Omental fat pad (tissue), 4 donors: ENCODE data around the gene APAF1. TPM values are rescaled to one million over a fixed set of nuclear protein-coding genes. Genes with fewer than 3 reads are reported as not detected.

Source experiments
- ATAC-seq: fragments of 150-250 bp; one replicate; pipeline ENCODE4 v1.9.1; 2016; ENCODE audit warnings: mild to moderate bottlenecking, moderate library complexity; ENCODE audit not compliant: low FRiP score
- DNase-seq: peaks from one replicate; pipeline ENCODE4 v3.0.0-alpha.2; 2019; ENCODE audit warnings: low spot score
- total RNA-seq, 4 donors: library from RNA; depleted of rRNA; stranded (reverse); fragments of >200 nt; gene quantifications; one replicate each; pipeline ENCODE4 v1.1.0, GENCODE V29; 2016
- TF ChIP-seq, protein P1 (sequence below), 3 donors: fragments of 450-650 bp; IDR thresholded peaks; one replicate each; pipeline ENCODE4 v1.5.1; 2016 to 2017; ENCODE audit warnings: antibody characterized with exemption in 3 of 3, mild to moderate bottlenecking in 3 of 3, moderate library complexity in 2 of 3

APAF1 gene
- total RNA-seq, 4 donors from 2014 or later: 8.4 to 24.3 (median 15.5) TPM

DNA sequence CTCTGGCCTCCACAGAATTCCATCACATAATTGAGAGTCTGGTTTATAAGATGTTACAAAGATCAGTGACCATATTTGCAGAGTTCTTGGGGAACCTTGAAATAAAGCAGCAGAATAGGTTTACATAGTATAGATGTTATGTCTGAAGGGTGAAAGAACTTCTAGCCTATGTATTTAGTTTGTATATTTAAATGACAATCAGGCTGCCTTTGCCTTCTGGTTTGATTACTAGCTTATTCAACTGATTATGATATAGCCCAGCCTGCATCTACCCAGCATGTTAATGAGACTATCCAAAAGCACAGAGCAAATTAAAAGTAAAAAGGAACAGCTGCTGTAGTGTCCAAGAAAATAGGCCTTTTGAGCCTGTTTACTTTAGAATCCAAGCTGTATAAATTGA lies 85.3 kb downstream of the APAF1 start:
- TF ChIP-seq, protein P1, sequence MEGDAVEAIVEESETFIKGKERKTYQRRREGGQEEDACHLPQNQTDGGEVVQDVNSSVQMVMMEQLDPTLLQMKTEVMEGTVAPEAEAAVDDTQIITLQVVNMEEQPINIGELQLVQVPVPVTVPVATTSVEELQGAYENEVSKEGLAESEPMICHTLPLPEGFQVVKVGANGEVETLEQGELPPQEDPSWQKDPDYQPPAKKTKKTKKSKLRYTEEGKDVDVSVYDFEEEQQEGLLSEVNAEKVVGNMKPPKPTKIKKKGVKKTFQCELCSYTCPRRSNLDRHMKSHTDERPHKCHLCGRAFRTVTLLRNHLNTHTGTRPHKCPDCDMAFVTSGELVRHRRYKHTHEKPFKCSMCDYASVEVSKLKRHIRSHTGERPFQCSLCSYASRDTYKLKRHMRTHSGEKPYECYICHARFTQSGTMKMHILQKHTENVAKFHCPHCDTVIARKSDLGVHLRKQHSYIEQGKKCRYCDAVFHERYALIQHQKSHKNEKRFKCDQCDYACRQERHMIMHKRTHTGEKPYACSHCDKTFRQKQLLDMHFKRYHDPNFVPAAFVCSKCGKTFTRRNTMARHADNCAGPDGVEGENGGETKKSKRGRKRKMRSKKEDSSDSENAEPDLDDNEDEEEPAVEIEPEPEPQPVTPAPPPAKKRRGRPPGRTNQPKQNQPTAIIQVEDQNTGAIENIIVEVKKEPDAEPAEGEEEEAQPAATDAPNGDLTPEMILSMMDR (IDR thresholded peaks at IDR 0.05): no peak
- no peak for DNase-seq
- no peak for ATAC-seq

DNA sequence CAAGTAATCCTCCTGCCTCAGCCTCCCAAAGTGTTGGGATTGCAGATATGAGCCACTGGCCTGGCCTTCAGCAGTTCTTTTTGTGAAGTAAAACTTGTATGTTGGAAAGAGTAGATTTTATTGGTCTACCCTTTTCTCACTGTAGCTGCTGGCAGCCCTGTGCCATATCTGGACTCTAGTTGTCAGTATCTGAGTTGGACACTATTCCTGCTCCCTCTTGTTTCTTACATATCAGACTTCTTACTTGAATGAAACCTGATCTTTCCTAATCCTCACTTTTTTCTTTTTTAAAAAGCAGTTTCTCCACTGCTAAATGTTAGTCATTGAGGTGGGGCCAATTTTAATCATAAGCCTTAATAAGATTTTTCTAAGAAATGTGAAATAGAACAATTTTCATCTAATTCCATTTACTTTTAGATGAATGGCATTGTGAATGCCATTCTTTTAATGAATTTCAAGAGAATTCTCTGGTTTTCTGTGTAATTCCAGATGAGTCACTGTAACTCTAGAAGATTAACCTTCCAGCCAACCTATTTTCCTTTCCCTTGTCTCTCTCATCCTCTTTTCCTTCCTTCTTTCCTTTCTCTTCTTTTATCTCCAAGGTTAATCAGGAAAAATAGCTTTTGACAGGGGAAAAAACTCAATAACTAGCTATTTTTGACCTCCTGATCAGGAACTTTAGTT lies 88.7 kb downstream of the APAF1 start:
- ATAC-seq: no peak
- DNase-seq: no peak
- TF ChIP-seq, protein P1 (IDR thresholded peaks at IDR 0.05): no peak

DNA sequence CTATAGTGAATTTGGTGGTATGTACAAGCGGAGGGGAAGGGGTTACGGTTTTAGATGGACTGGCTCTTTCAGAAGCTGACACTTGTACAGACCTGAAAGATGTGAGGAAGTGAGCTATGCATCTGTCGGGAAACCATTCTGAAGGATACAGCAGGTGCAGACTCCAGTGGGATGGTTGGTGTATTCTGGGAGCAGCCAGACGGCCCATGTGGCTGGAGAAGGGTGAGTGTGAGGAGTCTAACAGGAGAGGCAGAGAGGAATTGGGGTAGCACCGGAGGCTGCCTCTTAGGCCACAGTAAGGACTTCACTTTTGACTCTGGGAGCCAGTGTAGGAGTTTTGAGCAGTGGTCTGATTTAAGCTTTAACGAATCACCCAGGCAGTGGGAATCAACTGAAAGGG lies 90.7 kb downstream of the APAF1 start:
- no peak for ATAC-seq
- TF ChIP-seq, protein P1 (IDR thresholded peaks at IDR 0.05): no peak

DNA sequence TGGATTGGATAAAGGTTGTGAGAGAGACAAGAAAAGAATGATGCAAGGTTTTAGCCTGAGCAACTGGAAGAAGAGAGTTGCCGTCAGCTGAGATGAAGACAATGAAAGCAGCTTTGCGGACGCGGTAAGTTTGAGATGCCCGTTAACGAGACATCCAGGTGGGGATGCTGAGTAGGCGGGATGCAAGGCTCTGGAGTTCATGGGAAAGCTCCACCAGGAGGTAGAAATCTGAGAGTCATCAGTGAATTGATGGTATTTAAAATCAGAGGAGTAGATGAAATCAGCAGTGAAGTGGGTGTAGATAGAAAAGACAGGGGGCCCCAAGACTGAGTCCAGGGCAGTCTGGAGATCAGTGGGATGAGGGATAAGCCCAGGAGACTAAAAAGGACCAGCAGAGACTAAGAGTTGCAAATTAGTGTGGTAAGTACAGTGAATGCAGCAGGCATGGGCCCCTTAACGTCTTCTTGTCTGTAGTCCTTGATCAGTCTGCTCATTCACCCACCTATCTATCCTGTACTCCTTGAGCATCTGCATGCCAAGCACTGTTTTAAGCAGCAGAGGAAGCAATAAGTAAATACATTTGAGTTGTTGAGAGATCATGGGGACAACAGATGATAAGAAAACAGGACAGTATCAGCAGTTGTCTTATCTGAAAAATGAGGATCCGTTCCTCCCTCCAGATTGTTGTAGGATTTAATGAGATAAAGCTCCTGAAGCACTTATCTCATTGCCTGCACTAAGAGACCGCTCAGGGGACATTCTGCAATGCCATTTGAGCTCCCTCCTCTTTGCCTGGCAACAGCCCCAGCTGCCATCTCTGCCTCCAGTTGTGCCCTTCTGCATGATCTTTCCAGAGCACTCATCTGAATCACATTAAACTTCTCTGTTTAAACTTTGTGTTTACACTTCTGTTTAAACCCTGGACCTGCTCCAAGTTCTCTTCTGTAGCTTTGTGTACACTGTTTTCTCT lies 91.5 kb downstream of the APAF1 start:
- TF ChIP-seq, protein P1 (IDR thresholded peaks at IDR 0.05): no peak
- DNase-seq (no peak), ATAC-seq (no peak)

More for the DNA sequence above, 90.7 kb downstream of the APAF1 start:
- no peak for DNase-seq

DNA sequence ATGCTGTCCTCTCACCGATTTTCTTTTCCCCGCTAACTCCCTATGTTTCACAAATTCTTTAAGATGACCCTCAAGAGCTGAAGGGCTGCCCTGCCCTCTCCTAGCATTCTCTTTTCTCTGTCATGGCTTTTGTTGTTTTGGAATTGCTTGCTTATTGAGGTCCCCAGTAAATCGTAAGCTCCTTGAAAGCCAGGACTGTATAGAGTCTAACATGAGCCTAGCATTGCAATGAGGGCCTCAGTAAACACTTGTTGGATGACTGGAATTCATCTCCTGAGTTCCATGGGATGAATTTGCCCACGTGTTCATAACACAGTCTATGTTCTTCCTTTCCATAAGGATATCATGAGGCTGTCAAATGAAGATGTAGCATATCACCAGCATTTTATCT lies 92.2 kb downstream of the APAF1 start:
- TF ChIP-seq, protein P1 (IDR thresholded peaks at IDR 0.05): no peak
- DNase-seq (no peak), ATAC-seq (no peak)

DNA sequence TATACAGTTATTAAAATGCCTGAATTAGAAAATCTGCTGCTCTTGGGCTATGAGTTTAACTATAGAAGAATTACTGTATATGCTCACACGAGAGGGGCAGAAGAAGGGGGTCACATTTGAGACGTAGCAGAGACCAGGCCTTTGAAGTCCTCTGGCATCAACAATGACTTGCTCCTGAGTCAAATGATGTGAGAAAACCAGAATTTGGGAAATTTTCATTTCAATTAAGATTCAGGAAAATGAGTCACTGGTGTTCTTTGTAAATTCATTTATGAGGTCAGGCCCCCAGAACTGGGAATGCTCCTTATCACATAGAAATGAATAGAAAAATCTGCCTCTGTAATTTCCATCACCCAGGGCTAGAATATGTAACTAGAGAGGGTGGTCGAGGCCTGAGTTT lies 92.9 kb downstream of the APAF1 start:
- no peak for ATAC-seq
- TF ChIP-seq, protein P1 (IDR thresholded peaks at IDR 0.05): no peak
- DNase-seq: no peak
